Adrenal gland (tissue), 5 donors: ENCODE results near the gene MRC2.

Source experiments
- CTCF ChIP-seq, 6 experiments: fragments of 450-650 bp in 4 of 6; fragments of 200-600 bp in 2 of 6; sonication (generic) in 1 of 6; IDR thresholded peaks; 1 replicate in 5 of 6; 2 replicates in 1 of 6; pipeline versions ENCODE4 v1.5.1 to v1.8.0; 2016 to 2021; ENCODE audit warnings: antibody characterized with exemption in 6 of 6, mild to moderate bottlenecking in 2 of 6, moderate library complexity in 1 of 6
- POLR2A ChIP-seq, 2 donors: fragments of 450-650 bp; IDR thresholded peaks; one replicate each; pipeline ENCODE4 v1.6.1; 2017; ENCODE audit warnings: antibody characterized with exemption in 2 of 2, mild to moderate bottlenecking in 2 of 2, moderate library complexity in 1 of 2
- donor health status: DM: no; HTN: no; CAD: no.

GRCh38 chr17:62648251-62648955 lies 20.9 kb downstream of the MRC2 start:
- TF ChIP-seq CTCF (IDR thresholded peaks at IDR 0.05), result no peak
- TF ChIP-seq POLR2A (IDR thresholded peaks at IDR 0.05), result no peak
